ENCODE data around the gene EIF3A. TPM values are rescaled to one million over a fixed set of nuclear protein-coding genes. Genes with fewer than 3 reads are reported as not detected.
"Not testable (repeated sequence)": the region's sequence is repeated elsewhere in the genome, so short reads cannot be mapped to it uniquely, and the experiment has no call there.

The EIF3A gene
- total RNA-seq, 1 donor from 2014 or later = 45.7 TPM

DNA sequence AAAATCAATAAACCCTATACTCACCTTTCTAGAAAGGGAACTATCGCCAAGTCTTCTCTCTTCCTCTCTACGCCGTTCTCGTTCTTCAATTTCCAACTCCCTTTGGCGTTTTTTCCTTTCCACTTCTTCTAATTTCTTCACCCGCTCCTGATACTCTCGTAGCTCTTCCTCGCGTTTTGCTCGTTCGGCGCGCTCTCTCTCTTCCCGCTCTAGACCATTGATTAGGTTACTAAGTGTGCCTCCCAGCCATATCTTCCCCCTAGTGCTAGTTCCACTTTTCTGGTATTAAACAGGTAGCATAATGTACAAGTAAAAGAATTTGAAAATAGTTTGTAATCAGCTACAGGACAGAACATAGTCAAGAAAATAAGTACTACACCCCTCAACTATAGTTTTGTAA, 30.8 kb downstream of the EIF3A start:
- no peak for DNase-seq (ENCODE audit: low spot score)
- ATAC-seq = no peak

DNA sequence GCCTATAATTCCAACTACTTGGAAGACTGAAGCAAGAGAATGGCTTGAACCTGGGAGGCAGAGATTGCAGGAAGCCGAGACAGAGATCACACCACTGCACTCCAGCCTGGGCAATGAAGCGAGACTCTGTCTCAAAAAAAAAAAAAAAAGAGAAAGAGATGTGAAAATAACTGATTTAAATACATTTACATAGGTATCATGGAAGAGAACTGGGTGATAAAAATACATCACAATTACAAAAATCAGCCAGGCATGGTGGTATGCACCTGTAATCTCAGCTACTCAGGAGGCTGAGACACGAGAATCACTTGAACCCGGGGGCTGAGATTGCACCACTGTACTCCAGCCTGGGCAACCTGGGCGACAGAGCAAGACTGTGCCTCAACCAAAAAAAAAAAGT, 31.3 kb downstream of the EIF3A start:
- ATAC-seq = no peak
- no peak for DNase-seq (ENCODE audit: low spot score)

DNA sequence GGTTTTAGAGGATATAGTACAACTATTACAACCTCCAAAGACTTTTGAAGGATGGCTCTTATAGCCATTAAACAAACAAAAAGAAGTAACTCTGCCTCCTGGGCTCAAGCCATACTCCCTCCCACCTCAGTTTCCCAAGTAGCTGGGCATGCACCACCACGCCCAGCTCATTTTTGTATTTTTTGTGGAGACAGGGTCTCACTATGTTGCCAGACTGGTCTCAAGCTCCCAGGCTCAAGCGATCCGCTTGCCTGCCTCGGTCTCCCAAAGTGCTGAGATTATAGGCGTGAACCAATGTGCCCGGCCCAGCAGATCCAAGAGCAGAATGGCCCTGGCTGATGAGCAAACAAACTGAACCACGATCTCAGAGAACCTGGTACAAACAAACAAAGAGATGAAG, 35.1 kb downstream of the EIF3A start:
- DNase-seq (ENCODE audit: low spot score) (no peak), ATAC-seq (no peak)

DNA sequence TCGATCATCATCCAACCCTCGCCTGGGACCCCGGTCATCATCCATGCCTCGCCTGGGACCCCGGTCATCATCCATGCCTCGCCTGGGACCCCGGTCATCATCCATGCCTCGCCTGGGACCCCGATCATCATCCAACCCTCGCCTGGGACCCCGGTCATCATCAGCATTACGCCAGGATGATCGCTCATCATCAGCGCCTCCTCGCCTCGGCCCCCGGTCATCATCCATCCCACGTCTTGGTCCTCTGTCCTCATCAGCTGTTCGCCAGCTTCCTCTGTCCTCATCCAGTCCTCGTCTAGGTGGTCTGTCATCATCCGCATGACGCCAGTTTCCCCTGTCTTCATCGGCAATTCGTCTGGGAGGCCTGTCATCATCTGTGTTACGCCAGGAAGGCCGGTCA, 38.4 kb downstream of the EIF3A start:
- DNase-seq (ENCODE audit: low spot score) (no peak), ATAC-seq (no peak)

DNA sequence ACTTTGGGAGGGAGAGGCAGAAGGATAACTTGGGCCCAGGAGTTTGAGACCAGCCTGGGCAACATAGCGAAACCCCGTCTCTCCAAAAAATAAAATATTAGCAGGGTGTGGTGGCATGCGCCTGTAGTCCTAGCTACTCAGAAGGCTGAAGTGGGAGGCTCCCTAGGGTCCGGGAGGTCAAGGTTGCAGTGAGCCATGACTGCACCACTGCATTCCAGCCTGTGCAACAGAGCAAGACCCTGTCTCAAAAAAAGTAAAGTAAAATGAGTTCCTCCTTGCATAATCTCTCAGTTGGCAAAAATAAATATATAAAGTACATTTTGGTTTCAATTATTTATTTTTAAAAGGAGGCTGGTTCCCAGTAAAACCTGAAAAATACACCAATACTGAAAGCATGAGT, 39.3 kb downstream of the EIF3A start:
- ATAC-seq (no peak), DNase-seq (ENCODE audit: low spot score) (no peak)

DNA sequence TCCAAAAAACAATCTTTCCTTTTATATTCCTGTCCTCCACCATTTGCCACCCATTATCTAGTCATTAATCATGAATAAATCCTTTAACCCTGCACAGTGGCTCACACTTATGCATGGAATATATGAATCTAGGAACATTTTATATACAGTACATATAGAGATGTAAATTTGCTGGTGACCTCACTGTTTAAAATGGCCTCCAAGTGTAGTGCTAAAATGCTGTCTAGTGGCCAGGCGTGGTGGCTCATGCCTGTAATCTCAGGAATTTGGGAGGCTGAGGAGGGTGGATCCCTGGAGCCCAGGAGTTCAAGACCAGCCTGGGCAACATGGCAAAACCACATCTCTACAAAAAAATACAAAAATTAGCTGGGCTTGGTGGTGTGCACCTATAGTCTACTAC, 41.5 kb downstream of the EIF3A start:
- ATAC-seq (no peak), DNase-seq (ENCODE audit: low spot score) (no peak)

DNA sequence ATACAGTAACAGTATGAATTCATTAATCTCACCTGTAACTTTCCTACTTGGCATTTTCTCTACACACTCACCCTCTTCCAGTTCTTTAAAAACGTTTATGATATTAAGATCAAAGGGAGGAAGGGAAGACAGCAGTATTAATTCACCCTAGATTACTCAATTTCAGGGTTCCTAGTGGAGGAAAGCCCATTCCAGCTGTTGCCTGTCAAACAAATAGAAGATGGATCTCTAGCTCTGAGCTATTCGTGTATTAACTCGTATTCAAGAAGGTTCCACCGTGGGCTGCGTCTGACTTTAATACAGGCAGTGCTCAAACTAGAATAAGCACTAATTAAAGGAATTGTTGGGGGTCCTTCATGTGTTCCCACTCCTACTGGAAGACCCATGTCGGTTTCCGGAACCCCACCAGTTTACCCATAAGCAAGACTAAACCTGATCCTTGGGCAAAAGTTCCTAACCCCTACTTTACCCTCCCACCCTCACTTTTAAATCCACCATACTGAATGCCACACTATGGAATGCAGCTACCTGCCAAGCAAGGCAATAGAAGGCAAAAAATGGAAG, 49.0 kb downstream of the EIF3A start:
- no peak for DNase-seq (ENCODE audit: low spot score)
- no peak for ATAC-seq

DNA sequence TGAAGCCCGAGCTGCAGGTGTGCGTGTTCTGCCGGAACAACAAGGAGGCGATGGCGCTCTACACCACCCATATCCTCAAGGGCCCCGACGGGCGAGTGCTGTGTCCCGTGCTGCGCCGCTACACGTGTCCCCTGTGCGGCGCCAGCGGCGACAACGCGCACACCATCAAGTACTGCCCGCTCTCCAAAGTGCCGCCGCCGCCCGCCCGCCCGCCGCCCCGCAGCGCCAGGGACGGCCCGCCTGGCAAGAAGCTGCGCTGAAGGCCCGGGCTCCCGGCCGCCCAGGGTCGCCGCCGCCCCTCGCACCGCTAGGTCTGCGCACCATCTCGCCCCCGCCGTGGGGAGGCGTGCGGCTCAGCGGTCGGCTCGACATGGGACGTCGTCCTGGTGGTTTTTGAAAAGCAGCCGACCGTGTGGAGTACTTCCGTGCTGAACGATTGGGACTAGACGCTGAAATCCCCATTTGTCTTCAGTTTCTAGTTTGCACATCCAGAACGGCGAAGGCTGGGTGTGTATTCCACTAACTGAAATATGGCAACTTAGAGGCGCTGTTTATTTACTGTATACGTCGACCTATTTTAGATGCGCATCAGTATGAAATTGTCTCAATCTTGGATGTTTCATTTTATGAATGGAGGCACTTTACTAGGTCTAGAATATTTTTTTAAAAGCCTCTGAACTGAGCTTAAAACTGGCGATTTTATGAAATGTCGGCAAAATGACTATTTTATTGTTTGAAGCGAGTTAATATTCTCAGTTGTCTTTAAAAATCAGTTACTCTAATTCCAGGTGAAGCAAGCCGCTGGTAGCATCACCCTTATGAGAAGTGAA, 50.0 kb downstream of the EIF3A start:
- ATAC-seq = peak; percentile 53
- peak; percentile 55 for DNase-seq (ENCODE audit: low spot score)

DNA sequence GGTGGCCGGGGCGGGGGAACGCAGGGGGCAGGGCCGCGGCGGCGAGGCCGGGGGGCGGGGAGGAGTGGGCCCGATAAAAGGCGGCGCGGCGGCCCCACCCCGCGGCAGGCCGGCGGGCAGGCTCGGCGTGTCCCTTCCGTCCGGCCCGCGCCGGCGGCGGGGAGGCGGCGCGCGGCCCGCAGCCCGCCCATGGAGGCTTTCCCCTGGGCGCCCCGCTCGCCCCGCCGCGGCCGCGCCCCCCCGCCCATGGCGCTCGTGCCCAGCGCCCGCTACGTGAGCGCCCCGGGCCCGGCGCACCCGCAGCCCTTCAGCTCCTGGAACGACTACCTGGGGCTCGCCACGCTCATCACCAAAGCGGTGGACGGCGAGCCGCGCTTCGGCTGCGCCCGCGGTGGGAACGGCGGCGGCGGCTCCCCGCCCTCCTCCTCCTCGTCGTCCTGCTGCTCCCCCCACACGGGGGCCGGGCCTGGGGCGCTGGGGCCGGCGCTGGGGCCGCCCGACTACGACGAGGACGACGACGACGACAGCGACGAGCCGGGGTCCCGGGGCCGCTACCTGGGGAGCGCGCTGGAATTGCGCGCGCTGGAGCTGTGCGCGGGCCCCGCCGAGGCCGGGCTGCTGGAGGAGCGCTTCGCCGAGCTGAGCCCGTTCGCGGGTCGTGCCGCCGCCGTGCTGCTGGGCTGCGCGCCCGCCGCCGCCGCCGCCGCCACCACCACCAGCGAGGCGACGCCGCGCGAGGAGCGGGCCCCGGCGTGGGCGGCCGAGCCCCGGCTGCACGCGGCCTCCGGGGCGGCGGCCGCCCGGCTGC, 50.8 kb downstream of the EIF3A start, which contains the start of gene NANOS1:
TSS of gene NANOS1 (plus strand) at position 102 of the 808 bp plus-strand sequence. CDS start at position 190, 88 bp downstream.
- DNase-seq (ENCODE audit: low spot score) = no peak
- ATAC-seq = peak; percentile 7

DNA sequence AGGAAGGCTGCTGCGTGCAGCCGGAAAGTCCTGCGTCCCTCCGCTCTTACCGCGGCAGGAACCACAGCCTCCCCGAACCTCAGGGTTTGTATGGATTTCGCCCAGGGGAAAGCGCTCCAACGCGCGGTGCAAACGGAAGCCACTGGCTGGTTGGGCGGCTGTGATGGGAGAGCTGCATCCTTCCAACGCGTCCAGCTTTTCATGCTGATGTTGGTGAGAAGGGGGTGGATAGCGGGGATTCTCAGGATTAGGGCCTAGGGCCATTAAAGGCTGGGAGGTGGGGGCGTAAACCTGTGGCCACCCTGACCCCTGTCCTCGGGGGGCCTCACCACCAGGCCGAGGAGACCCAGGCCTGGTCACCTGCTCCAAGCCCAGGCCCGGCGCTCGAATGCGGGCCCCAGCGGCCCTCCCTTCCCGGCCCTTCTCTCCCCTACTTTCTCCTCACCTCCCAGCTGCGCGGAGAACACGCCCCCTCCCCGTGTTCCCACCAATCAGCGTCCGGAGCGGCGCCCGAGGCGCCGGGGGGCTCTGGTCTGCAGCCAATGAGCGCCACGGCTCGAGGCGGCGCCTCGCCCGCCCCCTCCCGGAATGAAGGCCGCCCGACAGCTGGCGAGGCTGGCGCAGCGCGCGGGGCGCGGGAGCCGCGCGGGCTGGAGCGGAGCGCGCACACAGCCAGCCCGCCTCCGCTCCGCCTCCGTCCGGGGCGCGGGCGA, 51.6 kb downstream of the EIF3A start:
- DNase-seq (ENCODE audit: low spot score) (peak; percentile 80), ATAC-seq (peak; percentile 80)

DNA sequence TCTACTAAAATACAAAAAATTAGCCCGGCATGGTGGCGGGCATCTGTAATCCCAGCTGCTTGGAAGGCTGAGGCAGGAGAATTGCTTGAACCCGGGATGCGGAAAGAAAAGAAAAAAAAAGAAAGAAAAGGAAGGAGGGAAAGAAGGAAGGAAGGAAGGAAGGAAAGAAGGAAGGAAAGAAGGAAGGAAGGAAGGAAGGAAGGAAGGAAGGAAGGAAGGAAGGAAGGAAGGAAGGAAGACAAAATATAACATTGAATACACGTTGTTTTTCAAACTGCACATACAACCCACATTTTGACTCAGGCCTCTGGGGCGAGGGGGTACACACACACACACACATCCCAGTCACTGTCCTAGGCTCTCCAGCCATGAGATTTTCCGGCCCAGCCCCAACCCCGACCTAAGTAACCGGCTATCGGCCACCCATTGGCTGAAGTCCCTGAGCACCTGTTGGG, 52.1 kb downstream of the EIF3A start:
- DNase-seq (ENCODE audit: low spot score); ATAC-seq: not testable (repeated sequence)

DNA sequence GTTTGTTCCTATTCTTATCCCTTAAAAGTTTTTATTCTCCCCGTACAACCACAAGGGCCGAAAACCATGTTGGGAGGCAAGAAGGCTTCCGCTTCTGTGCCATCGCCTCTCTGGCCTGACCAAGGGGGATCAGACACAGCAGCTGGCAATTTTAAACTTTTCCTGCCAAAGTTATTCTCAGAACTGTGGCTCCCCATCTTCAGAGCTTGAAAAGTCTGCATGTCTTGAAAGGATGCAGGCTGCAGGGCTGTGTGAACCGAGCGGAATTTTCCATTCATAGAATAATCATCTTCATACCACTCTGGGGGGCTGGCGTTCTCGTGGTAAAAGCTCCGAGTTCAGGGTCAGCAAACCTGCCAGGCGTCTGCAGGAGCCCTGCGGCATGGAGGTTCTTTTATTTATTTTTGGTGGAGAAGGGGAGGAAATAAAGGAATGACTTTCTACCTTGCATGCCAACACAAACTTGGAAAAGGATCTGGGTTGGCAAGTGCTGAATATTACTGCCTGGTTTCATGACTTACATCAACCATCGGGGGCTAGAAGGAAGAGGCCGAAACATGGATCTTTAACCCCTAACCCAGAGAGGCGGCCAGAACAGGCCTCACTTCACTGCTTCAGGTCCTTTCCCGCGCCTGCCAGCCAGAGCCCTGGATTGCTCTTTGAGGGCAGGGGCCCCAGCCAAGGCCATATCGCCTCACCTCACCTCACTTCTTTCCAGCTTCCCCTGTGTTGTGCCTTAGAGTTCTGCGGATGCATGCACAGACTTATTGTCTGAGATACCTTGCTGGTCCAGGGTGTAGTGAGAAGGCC, 54.1 kb downstream of the EIF3A start:
- DNase-seq (ENCODE audit: low spot score) = no peak
- no peak for ATAC-seq

DNA sequence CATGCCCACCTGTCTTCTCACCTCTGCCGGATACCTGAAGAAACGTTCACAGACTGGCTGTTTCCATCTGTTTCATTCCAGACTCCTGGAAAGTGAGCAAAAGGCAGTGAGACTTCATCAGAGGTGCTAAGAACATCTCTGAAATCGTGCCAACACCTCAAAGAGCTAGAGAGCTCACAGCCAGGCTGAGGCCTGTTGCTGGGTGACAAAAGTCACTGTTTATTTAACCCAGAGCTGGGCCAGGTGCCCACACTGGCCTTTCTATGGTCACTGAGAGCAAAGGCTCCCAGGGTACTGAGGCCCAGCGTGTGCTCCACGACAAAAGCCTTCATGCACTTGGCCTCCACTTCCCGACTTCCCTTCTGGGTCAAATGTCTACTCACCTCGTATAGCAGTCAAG, 54.8 kb downstream of the EIF3A start:
- ATAC-seq (peak; percentile 51), DNase-seq (ENCODE audit: low spot score) (no peak)

DNA sequence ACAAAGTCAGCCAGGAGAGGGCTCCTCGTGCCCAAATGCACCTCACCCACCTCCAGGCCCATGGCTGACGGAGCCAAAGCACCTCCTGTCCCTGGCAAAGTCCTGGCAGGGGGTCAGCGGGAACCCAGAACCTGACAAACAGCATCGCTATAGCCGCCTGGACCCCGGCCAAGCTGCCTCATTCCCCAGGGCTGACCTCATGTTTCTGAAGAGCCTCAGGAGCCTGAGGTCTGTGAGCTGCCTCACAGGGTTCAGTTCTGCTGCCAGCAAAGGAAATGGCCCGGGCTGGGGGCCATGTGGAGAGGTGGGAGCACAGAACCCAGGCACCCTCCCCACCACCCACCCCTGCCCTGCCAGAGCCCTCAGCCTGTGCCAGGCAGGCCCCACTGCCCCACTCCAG, 55.3 kb downstream of the EIF3A start:
- DNase-seq (ENCODE audit: low spot score) (peak; percentile 61), ATAC-seq (no peak)

DNA sequence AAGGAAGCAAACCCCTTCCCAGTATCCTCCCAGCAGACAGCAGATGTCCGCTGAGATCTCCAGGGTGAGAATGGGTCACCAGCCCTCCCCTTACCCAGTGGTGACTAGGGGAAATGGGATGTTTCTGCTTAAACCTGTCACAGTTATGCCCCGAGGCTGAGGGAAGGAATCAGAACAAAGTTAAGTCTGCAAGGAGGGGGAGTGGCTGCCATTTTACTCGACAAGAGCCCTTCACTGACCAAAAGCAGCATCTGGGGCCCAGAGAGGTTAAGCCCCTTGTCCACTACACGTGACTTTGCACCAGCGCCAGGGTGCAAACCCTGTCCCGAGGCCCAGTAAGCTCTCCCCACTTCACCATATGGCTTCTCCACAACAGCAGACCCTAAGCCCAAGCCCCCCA, 55.7 kb downstream of the EIF3A start:
- no peak for ATAC-seq

DNA sequence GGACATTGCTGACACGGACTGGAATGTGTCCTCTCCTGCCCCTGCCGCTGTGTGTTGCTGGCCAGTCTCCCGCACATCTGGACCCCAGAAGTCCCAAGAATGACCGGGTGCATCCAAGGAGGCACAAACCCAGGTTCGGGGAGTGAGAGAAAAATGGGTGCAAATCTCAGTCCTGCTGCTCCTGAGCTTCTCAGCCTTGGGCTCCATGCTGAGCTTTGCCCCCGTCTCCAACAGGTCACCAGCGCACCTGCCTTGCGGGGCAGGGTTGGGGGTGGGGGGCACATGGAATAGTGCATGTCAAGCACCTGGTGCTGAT, 57.1 kb downstream of the EIF3A start:
- DNase-seq (ENCODE audit: low spot score) = no peak
- no peak for ATAC-seq

More for the DNA sequence above, 55.7 kb downstream of the EIF3A start:
- no peak for DNase-seq (ENCODE audit: low spot score)

DNA sequence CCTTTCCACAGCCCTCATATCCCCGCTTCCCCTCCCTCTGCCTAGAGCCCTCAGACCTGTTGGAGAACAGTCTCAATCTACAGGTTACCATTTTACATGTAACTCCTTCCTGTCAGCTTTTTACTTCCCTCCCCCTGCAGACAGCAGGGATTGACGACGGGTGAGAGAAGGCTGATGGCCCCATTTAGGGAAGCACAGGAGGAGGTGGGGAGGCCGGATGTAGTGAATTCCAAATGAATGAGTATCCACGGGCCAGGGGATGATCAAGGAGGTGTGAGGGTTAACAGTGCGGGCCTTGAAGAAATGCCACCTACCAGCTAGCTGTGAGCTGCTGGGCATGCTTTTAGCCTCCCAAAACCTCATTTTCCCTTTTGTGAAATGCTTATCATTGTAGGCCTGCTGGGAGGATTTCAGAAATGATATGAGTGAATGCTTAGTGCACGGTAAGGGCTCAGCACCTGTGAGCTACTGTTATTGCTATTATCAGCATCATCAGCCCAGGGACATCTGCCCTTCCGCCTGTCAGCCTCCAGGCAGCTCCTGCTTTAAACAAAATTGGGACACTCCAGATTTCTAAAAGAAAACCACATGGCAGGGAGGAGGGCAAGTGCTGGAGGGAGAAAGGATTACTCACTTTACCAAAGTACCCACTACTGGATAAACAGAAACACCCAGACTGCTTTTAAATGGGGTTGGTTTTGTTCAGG, 57.6 kb downstream of the EIF3A start:
- ATAC-seq = no peak
- DNase-seq (ENCODE audit: low spot score) = no peak

DNA sequence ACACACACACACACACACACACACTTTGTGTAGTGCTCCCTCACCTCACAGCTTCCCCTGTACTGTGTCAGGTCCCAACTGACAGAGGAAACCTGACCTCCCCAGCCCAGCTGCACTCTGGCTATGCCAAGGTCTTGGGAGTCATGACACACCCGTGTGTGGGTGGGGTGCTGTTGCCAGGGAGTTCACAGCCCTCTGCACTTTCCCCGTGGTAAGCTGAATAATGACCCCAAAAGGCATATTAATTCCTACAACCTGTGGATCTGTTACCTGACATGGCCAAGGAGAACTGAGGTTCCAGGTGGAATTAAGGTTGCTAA, 60.0 kb downstream of the EIF3A start:
- ATAC-seq (no peak), DNase-seq (ENCODE audit: low spot score) (no peak)

DNA sequence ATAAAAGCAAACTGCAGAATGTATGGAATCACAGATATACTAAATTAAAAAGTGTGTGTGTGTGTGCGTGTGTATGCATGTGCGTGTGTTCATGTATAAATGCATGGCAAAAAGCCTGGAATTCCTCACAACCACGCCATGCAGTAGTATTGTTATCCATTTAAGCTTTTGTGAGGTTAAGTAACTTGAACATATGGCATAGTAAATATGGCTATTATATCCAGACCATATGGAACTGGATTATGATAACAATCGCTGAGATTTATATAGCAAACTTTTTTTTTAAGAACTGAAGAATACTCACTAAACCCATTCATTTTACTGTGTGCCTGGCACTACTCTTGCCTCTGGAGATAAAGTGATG, 73.4 kb downstream of the EIF3A start:
- ATAC-seq = no peak
- no peak for DNase-seq (ENCODE audit: low spot score)
